T47D (cell line): ENCODE data around the gene RORB.
A peak's percentile ranks its signal among the peaks of the same experiment; 100 is the strongest.

Experiments
- DNase-seq, 2 experiments: peaks; one replicate each; pipeline versions ENCODE4 v3.0.0 to v3.0.0-alpha.2; 2011 to 2012; ENCODE audit warnings: low read depth in 1 of 2, low spot score in 1 of 2
- JUND ChIP-seq: IDR thresholded peaks from 2 replicates; pipeline ENCODE4 v1.6.1; 2012; ENCODE audit warnings: low read depth
- in situ Hi-C: cut with HindIII; loops from 2 replicates; pipeline ENCODE4 v1.10.0; 2016; ENCODE audit warnings: low sequenced_read_pairs, low pct_unique_long_range_greater_than_20kb

Gene RORB

GRCh38 chr9:74496819-74497747, at the start of gene RORB:
TSS of gene RORB (plus strand) at chr9:74497335. CDS start at chr9:74497977, 642 bp downstream.
- DNase-seq, result peak; percentile 67 to 90
- in situ Hi-C loops, result no loop called here
- TF ChIP-seq JUND, result no peak

- no peak for TF ChIP-seq JUND
- in situ Hi-C loops, result no loop called here
- DNase-seq, result no peak
Observed at GRCh38 chr9:74447451-74448193, 49.5 kb upstream of the RORB start.

GRCh38 chr9:74449060-74449459, 48.1 kb upstream of the RORB start:
- DNase-seq, result no peak
- TF ChIP-seq JUND, result no peak
- in situ Hi-C loops, result no loop called here

- TF ChIP-seq JUND, result no peak
- in situ Hi-C loops, result no loop called here
- DNase-seq, result peak in 1 of 2 experiments; percentile 50
Observed at GRCh38 chr9:74458832-74459231, 38.3 kb upstream of the RORB start.

GRCh38 chr9:74463825-74464224, 33.3 kb upstream of the RORB start:
- no peak for TF ChIP-seq JUND
- in situ Hi-C loops, result no loop called here
- DNase-seq, result no peak

GRCh38 chr9:74478606-74479005, 18.5 kb upstream of the RORB start:
- no peak for TF ChIP-seq JUND
- no peak for DNase-seq
- in situ Hi-C loops, result no loop called here

- DNase-seq, result no peak
- no peak for TF ChIP-seq JUND
- in situ Hi-C loops, result no loop called here
Observed at GRCh38 chr9:74479711-74480110, 17.4 kb upstream of the RORB start.

GRCh38 chr9:74487395-74487794, 9.7 kb upstream of the RORB start:
- in situ Hi-C loops, result no loop called here
- DNase-seq, result no peak
- no peak for TF ChIP-seq JUND

GRCh38 chr9:74493512-74493911, 3.6 kb upstream of the RORB start:
- TF ChIP-seq JUND, result no peak
- no peak for DNase-seq
- in situ Hi-C loops, result no loop called here

GRCh38 chr9:74494490-74494889, 2.6 kb upstream of the RORB start:
- no peak for DNase-seq
- no peak for TF ChIP-seq JUND
- in situ Hi-C loops, result no loop called here

- DNase-seq, result no peak
- no peak for TF ChIP-seq JUND
- in situ Hi-C loops, result no loop called here
Observed at GRCh38 chr9:74496406-74496805, 729 bp upstream of the RORB start.

GRCh38 chr9:74497748-74498620, 849 bp downstream of the RORB start:
- DNase-seq, result peak; percentile 39 to 69
- no peak for TF ChIP-seq JUND
- in situ Hi-C loops, result no loop called here
